ENCODE results near the gene PLD4.

PLD4 gene

DNA sequence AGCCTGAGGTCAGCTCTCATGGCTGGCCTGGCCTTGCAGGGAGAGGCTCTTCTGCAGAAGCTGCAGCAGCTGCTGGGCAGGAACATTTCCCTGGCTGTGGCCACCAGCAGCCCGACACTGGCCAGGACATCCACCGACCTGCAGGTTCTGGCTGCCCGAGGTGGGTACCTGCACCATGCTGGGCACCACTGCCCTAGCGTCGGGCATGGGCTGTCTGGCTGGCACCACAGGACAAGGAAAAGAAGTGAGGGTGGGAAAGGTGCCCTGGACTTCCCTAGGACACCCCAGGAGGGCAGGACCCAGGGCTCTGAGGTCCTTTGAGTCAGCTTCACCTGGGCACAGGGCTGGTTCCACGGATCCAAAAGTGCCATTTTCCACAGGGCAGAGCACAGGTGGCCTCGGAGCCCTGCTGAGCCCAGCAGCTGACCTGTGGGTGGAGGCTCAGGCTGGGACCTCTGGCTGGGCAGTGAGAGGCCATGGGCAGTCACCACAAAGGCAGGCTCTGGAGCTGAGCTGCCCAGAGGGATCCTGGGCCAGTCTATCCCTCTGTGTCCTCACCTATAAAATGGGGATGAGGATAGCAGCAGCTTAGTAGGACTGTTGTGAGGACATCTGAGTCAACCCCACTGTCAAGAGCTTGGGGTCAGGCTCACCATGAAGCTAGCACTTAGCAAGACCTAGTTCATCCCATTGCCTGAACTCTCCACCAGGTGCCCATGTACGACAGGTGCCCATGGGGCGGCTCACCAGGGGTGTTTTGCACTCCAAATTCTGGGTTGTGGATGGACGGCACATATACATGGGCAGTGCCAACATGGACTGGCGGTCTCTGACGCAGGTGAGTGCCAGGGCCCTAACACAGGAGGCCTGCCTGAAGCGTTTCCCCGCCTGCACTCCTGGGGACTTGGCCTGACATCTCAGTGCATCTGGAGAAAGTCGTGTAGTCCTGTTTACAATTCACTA, 4.9 kb downstream of the PLD4 start:
- no peak for DNase-seq

- no peak for DNase-seq
These were observed 6.0 kb downstream of the PLD4 start for GRCh38 chr14:104930526-104931303.

GRCh38 chr14:104931304-104931770, 6.7 kb downstream of the PLD4 start:
- DNase-seq, result no peak

GRCh38 chr14:104931771-104932675, 7.3 kb downstream of the PLD4 start:
- DNase-seq, result no peak

DNA sequence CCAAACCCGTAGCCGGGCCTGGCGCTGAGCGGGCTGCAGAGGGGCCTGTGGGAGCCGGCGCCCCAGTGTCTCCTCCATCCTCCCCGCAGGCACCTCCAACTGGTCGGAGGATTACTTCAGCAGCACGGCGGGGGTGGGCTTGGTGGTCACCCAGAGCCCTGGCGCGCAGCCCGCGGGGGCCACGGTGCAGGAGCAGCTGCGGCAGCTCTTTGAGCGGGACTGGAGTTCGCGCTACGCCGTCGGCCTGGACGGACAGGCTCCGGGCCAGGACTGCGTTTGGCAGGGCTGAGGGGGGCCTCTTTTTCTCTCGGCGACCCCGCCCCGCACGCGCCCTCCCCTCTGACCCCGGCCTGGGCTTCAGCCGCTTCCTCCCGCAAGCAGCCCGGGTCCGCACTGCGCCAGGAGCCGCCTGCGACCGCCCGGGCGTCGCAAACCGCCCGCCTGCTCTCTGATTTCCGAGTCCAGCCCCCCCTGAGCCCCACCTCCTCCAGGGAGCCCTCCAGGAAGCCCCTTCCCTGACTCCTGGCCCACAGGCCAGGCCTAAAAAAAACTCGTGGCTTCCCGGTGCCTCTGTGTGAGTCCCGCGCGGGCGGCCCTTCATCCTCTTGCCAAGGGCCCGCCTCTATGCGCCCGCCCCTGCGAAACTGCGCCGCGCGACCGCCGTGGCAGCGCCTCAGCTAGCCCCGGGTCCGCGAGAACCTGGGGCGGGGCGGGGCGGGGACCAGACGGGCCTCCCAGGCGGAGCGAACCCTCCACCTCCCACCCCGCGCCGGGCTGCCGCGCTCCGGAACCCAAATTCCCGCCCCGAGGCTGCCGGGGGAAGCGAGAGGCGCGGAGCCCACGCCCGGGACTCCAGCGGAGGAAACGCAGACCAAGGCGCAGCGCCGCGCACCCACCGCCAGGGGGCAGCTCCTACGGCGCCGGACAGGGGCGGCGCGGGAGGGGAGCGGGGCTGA, 8.3 kb downstream of the PLD4 start:
- peak; percentile 76 for DNase-seq

GRCh38 chr14:104933746-104934733, 9.4 kb downstream of the PLD4 start:
- no peak for DNase-seq

DNA sequence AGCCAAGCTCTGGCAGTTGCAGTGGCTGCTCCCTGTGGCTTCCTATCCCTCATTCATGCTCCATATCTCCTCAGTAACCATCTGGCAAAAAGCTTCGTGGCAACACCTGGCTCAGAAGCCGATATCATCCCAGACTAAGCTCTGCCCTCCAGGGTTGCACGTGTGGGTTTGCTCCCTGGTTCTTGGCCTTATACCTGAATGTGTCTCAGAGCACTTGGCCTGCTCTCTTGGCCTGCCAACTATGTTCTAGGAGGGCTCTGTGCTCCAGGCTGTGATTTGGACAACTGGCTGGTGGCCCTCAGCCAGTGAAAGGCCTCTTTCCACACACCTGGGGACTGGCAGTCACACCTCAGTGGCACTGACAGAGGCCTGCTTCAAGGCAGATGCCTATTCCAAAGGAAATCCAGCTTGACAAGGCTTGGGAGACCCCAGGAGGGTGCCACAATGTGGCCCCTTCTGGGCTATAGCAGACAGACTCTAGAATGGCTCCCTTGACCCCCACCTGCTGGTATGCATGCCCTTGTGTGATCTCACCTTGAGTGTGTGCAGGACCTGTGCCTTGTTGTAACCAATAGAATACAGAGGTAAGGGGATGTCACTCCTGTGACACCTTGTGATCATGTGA, 10.5 kb downstream of the PLD4 start:
- no peak for DNase-seq

DNA sequence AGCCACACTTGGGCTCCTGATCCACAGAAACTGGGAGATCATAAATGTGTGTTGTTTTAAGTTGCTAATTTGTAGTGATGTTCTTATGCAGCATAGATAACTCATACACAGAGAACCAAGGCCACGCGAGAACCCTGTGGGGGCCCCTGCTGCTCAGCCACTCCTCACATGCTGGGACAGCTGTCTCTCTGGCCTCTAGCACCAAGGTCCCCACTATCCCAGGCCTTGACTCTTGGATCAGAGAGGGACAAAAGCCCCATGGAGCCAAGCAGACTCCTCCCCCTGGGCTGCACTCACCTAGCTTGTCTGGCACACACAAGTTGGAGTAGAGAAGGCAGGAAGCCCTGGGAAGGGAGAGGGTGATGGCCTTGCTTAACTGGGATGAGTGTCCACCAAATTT, 11.3 kb downstream of the PLD4 start:
- no peak for DNase-seq

- DNase-seq, result no peak
These were observed 11.9 kb downstream of the PLD4 start for GRCh38 chr14:104936361-104937155.

DNA sequence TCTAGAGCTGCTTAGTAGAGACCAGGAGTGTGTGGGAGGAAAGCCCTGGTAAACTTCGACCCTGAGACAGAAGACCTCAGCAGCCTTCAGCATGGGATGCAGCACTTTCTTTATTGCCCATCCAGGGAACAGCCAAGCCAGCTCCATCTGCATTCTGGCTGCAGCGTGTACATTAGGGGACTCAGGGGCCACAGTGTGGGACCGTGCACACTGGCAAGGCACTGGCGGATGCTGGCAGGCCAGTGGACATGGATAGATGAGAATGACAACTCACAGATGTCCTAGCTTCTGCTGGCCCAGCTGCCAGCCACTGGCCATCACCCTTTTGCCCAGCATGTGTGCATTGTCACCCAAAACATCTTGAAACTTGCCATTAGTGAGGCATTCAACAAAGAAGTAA, 12.5 kb downstream of the PLD4 start:
- DNase-seq, result no peak

GRCh38 chr14:104937694-104938365, 13.2 kb downstream of the PLD4 start:
- DNase-seq, result no peak

DNA sequence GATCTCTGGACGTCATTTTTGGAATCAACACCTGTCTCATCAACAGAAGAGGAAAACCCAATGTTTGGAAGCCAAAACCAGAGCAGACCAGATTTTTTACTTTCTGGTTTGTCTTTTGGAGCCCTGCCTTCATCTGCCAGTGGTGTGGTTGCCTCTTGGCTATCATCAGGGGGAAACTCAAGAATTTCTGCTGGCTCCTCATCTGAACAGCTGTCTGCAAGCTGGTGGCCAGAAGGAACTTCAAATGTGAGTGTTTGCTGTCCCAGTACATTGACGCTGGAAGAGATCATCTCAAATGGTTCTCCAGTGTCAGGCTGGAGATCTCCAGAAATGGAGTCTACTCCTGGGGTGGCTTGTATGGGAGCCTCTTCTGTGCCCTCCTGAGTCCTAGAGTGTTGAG, 13.8 kb downstream of the PLD4 start:
- no peak for DNase-seq

- DNase-seq, result no peak
These were observed 14.3 kb downstream of the PLD4 start for GRCh38 chr14:104938960-104939359.

DNA sequence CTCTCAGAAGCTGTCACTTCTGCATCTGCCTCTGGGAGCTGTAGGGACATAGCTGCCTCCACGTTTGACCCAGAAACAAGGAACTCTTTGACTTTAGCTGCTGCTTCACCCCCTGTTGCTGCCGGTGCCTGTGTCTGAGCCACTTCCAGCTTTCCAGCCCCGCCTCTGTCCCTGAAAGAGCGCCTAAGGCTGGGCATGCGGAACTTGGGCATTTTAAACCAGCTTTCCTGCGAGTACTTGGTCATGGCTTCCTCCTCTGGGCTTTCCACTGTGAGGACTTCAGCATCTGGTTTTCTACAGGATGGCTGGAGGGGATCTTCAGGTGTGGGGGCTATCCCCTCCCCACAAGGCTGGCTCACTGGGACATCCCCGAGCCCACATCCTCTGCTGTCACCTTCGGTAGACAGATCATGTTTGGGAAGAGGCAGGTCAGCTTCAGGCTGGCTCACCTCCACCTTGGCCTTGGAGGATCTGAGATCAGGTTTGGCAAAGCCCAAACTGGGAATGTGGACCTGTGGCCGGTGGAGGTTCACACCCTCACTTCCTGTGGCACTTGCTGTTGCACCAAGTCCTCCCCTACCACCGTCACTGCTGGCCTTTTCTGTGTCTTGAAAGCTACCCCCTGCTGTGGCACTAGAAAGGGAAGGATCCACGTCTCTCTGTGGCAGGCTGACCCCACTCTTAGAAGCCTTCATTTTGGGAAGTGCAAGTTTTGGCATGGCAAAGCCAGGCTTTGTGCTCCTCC, 15.2 kb downstream of the PLD4 start:
- DNase-seq, result no peak

DNA sequence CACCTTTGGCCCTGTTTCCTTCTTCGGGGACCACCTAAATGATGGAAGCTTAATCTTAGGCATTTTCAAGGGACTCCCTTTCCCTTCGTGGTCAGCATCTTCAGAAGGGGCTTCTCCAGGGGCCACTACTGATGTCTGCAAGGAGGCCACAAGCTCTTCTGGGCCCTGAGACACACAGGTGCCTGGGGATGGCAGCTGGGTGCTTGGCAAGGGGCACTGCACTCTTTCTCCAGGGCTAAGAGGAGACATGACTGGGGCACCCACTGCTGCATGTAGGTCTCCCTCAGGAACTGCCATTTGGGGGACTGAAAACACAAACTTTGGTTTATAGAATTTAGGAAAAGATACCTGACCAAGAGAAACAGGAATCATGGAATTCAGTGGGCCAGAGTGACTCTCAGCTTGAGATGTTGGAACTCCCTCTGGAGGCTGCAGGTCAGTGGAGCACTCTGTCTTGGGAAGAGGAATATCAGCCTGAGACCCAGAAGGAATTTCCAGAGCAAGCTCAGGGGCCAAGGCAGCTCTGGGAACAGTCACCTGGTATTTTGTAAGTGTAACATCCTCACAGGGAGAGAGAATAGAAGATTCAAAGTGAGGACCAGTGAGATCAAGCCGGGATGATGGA, 16.0 kb downstream of the PLD4 start:
- DNase-seq, result no peak

- DNase-seq, result no peak
These were observed 17.1 kb downstream of the PLD4 start for GRCh38 chr14:104941508-104942365.

Data from CD4-positive, alpha-beta T cell treated with Interferon gamma for 1 hour (primary cell).